WTC11 (cell line): ENCODE results near the gene TGFBRAP1. TPM values are rescaled to one million over a fixed set of nuclear protein-coding genes. Genes with fewer than 3 reads are reported as not detected.

Experiments used
- ATAC-seq: fragments of 200-7000 bp; cut with Tn5 transposase; 2 replicates; pipeline ENCODE4 v1.10.0; 2021; ENCODE audit warnings: mild to moderate bottlenecking, moderate library complexity
- CTCF ChIA-PET: fragments of 300-600 bp; sonication (Branson Sonifier 250); formaldehyde crosslinking; loops from one replicate; lab custom pipeline; 2021; ENCODE audit warnings: antibody characterized with exemption; lab: Charles Lee
- POLR2A ChIA-PET: fragments of 350-600 bp; sonication (Branson Sonifier 250); formaldehyde crosslinking; loops from one replicate; lab custom pipeline; 2021; ENCODE audit warnings: antibody characterized with exemption; lab: Charles Lee
- DNase-seq: peaks from one replicate; pipeline ENCODE4 v3.0.0; 2021; ENCODE audit warnings: low spot score
- H3K27ac Mint-ChIP-seq: 2 replicates; pipeline ENCODE4 v1.8.0; 2021; ENCODE audit warnings: mixed read lengths
- H3K27me3 Mint-ChIP-seq: 2 replicates; pipeline ENCODE4 v1.8.0; 2021; ENCODE audit warnings: low read depth, mild to moderate bottlenecking, moderate library complexity, mixed read lengths
- H3K36me3 Mint-ChIP-seq: 2 replicates; pipeline ENCODE4 v1.8.0; 2021; ENCODE audit warnings: mixed read lengths
- H3K4me1 Mint-ChIP-seq: 2 replicates; pipeline ENCODE4 v1.8.0; 2022; ENCODE audit warnings: mixed read lengths
- H3K4me3 Mint-ChIP-seq: 2 replicates; pipeline ENCODE4 v1.8.0; 2021; ENCODE audit warnings: mild to moderate bottlenecking, moderate library complexity, mixed read lengths
- H3K9me3 Mint-ChIP-seq: 2 replicates; pipeline ENCODE4 v1.8.0; 2021; ENCODE audit warnings: mixed read lengths
- AFF4 ChIP-seq: sonication (generic); formaldehyde crosslinking; IDR thresholded peaks from 2 replicates; pipeline ENCODE4 v1.8.1; 2023; ENCODE audit warnings: mild to moderate bottlenecking, missing genetic modification reagents, borderline replicate concordance
- ATF1 ChIP-seq: sonication (generic); formaldehyde crosslinking; IDR thresholded peaks from 2 replicates; pipeline ENCODE4 v1.8.1; 2023; ENCODE audit warnings: mild to moderate bottlenecking, moderate library complexity, missing genetic modification reagents
- E2F5 ChIP-seq: sonication (generic); formaldehyde crosslinking; IDR thresholded peaks from 2 replicates; pipeline ENCODE4 v1.8.1; 2022; ENCODE audit warnings: mild to moderate bottlenecking, moderate library complexity, missing genetic modification reagents
- ESRRA ChIP-seq: sonication (generic); formaldehyde crosslinking; IDR thresholded peaks from 2 replicates; pipeline ENCODE4 v1.8.1; 2022; ENCODE audit warnings: mild to moderate bottlenecking, missing genetic modification reagents, borderline replicate concordance
- FOXJ3 ChIP-seq: sonication (generic); formaldehyde crosslinking; IDR thresholded peaks from 2 replicates; pipeline ENCODE4 v1.9.0; 2021; ENCODE audit warnings: missing genetic modification reagents, mild to moderate bottlenecking, borderline replicate concordance
- FOXP4 ChIP-seq: sonication (generic); formaldehyde crosslinking; IDR thresholded peaks from 2 replicates; pipeline ENCODE4 v1.8.0; 2022; ENCODE audit warnings: mild to moderate bottlenecking, missing genetic modification reagents
- GRHL2 ChIP-seq: fragments of 250-450 bp; sonication (Bioruptor Pico); IDR thresholded peaks from 2 replicates; pipeline ENCODE4 v1.8.0; 2022; ENCODE audit warnings: mild to moderate bottlenecking, moderate library complexity; ENCODE audit not compliant: insufficient replicate concordance, severe bottlenecking
- HMGXB4 ChIP-seq: sonication (generic); formaldehyde crosslinking; IDR thresholded peaks from 2 replicates; pipeline ENCODE4 v1.8.1; 2023; ENCODE audit warnings: mild to moderate bottlenecking, moderate library complexity, missing genetic modification reagents
- MLX ChIP-seq: sonication (generic); formaldehyde crosslinking; IDR thresholded peaks from 2 replicates; pipeline ENCODE4 v1.8.1; 2023; ENCODE audit warnings: mild to moderate bottlenecking, missing genetic modification reagents, moderate library complexity
- NFE2L1 ChIP-seq: sonication (generic); formaldehyde crosslinking; IDR thresholded peaks from 2 replicates; pipeline ENCODE4 v1.8.1; 2023; ENCODE audit warnings: missing genetic modification reagents
- NR1H2 ChIP-seq: sonication (generic); formaldehyde crosslinking; IDR thresholded peaks from 2 replicates; pipeline ENCODE4 v1.9.0; 2021; ENCODE audit warnings: mild to moderate bottlenecking, moderate library complexity, missing genetic modification reagents
- PRRX2 ChIP-seq: fragments of 250-450 bp; sonication (Bioruptor Pico); IDR thresholded peaks from 2 replicates; pipeline ENCODE4 v1.8.0; 2021; ENCODE audit warnings: mild to moderate bottlenecking
- TEAD1 ChIP-seq: sonication (generic); formaldehyde crosslinking; IDR thresholded peaks from 2 replicates; pipeline ENCODE4 v1.8.0; 2022; ENCODE audit warnings: mild to moderate bottlenecking, missing genetic modification reagents
- TEAD4 ChIP-seq: sonication (generic); formaldehyde crosslinking; IDR thresholded peaks from 2 replicates; pipeline ENCODE4 v1.8.0; 2022; ENCODE audit warnings: mild to moderate bottlenecking, missing genetic modification reagents
- ZNF317 ChIP-seq: sonication (generic); formaldehyde crosslinking; IDR thresholded peaks from 2 replicates; pipeline ENCODE4 v1.8.1; 2023; ENCODE audit warnings: low read depth, mild to moderate bottlenecking, moderate library complexity, missing genetic modification reagents, borderline replicate concordance
- ZNF416 ChIP-seq: fragments of 250-450 bp; sonication (Bioruptor Pico); IDR thresholded peaks from 2 replicates; pipeline ENCODE4 v1.9.0; 2021; ENCODE audit warnings: mild to moderate bottlenecking, inconsistent platforms
- total RNA-seq: library from RNA; stranded (reverse); gene quantifications from 3 replicates; pipeline ENCODE4 v1.2.3, GENCODE V29; 2021

The TGFBRAP1 gene
- total RNA-seq, 1 experiment from 2014 or later = 16.3 TPM

GRCh38 chr2:105334211-105334610 is 4.7 kb upstream of the TGFBRAP1 start:
- ChIA-PET POLR2A (no interaction called here), CTCF (no interaction called here)
- peaks cover 19% of the 10 kb centered on the region for H3K4me1 Mint-ChIP-seq
- H3K36me3 Mint-ChIP-seq = 0 out of 2 replicates have a peak, but pooled peaks cover 3% of the 10 kb centered on the region
- TF ChIP-seq E2F5 (CRISPR knock-in tag) (no peak), PRRX2 (CRISPR knock-in tag) (no peak), NR1H2 (no peak), GRHL2 (CRISPR knock-in tag) (no peak), AFF4 (CRISPR knock-in tag) (no peak), ESRRA (CRISPR knock-in tag) (no peak), MLX (no peak), ATF1 (no peak)
- DNase-seq (no peak), ATAC-seq (no peak)
- H3K9me3 Mint-ChIP-seq = no peaks in the 10 kb centered on the region
- H3K27ac Mint-ChIP-seq = no peak overlapping the region
- H3K4me3 Mint-ChIP-seq = no peak overlapping the region
- no peaks in the 10 kb centered on the region for H3K27me3 Mint-ChIP-seq

GRCh38 chr2:105330681-105331375 is 1.3 kb upstream of the TGFBRAP1 start:
- no peak for ATAC-seq
- no peak overlapping the region for H3K27ac Mint-ChIP-seq

GRCh38 chr2:105329197-105329554 is 359 bp downstream of the TGFBRAP1 start:
- DNase-seq = no peak
- no peaks in the 10 kb centered on the region for H3K9me3 Mint-ChIP-seq
- 0 out of 2 replicates have a peak, but pooled peaks cover 3% of the 10 kb centered on the region for H3K36me3 Mint-ChIP-seq
- peaks cover 30% of the 10 kb centered on the region for H3K4me1 Mint-ChIP-seq
- CTCF ChIA-PET = interaction anchor here (1.0 to 1.1 kb wide), 2 partner anchors 34 to 93 kb away, joined by 3 to 5 read pairs; no protein-coding TSS in a partner anchor
- H3K27ac Mint-ChIP-seq = peak overlapping the region; percentile 38
- POLR2A ChIA-PET = interaction anchor here (0.7 to 1.0 kb wide), 2 partner anchors 8 to 291 kb away, joined by 3 to 4 read pairs; partner anchors contain the start of gene C2orf49
- no peak for ATAC-seq
- H3K27me3 Mint-ChIP-seq = no peaks in the 10 kb centered on the region; the same call in 1 of the 2 replicates
- peak overlapping the region; percentile 85 for H3K4me3 Mint-ChIP-seq
- TF ChIP-seq HMGXB4 = no peak
- no peak for TF ChIP-seq ZNF416 (CRISPR knock-in tag)
- TF ChIP-seq TEAD1 (CRISPR knock-in tag) = no peak
- no peak for TF ChIP-seq FOXP4 (CRISPR knock-in tag)
- TF ChIP-seq E2F5 (CRISPR knock-in tag) = no peak
- no peak for TF ChIP-seq NFE2L1
- TF ChIP-seq FOXJ3 (CRISPR knock-in tag) = no peak
- no peak for TF ChIP-seq TEAD4 (CRISPR knock-in tag)

More at GRCh38 chr2:105330681-105331375, 1.3 kb upstream of the TGFBRAP1 start:
- Mint-ChIP-seq H3K36me3 (0 out of 2 replicates have a peak, but pooled peaks cover 3% of the 10 kb centered on the region), H3K27me3 (no peaks in the 10 kb centered on the region; the same call in 1 of the 2 replicates), H3K4me1 (peaks cover 16% of the 10 kb centered on the region), H3K9me3 (no peaks in the 10 kb centered on the region), H3K4me3 (peak overlapping the region; percentile 77)
- no peak for DNase-seq
- ChIA-PET POLR2A (no interaction called here), CTCF (interaction anchor here (0.6 to 1.6 kb wide), 4 partner anchors 92 to 1252 kb away, joined by 3 to 5 read pairs (median 3); no protein-coding TSS in a partner anchor)
- no peak for TF ChIP-seq ZNF317
